ENCODE data around the gene SPINK4. TPM values are rescaled to one million over a fixed set of nuclear protein-coding genes. Genes with fewer than 3 reads are reported as not detected.

Gene SPINK4
- total RNA-seq, 1 experiment from 2014 or later: not detected

DNA sequence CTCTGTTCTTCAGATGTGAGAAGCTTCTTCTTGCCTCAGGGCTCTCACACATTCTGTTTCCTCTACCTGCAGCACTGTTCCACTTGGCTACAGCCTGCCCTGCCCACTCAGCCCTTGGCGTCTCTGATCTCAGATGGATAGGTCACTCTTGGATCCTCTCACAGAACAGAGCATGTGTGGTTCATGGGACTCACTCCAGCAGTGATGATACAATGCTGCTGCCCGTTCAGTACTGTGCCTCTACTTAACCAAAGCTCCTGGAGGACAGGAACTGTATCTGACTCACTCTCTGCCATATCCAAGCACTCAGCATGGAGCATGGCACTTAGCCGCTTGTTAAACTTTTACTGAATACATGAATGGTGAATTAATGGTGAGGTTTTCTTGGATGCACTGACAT, 3.4 kb upstream of the SPINK4 start:
- no peak overlapping the region for H2BK20ac ChIP-seq (ENCODE audit: low read depth, low read length, poor library complexity, severe bottlenecking)
- TF ChIP-seq CTCF (conservative IDR thresholded peaks at IDR 0.05): no peak
- no peak overlapping the region for H2BK15ac ChIP-seq (ENCODE audit: low read depth, low read length)
- no peak overlapping the region for H3T11ph ChIP-seq (ENCODE audit: low read length)
- Mint-ChIP-seq H3K36me3 (ENCODE audit: insufficient read depth in 1 of 3, low read depth in 3 of 3) (no peaks in the 10 kb centered on the region), H3K27ac (no peak overlapping the region; a peak in 1 of 7 replicates), H3K4me1 (no peaks in the 10 kb centered on the region), H3K9me3 (peaks cover 0 to 2% of the 10 kb centered on the region in 2 experiments; a peak in 1 of 5 replicates), H3K4me3 (no peak overlapping the region), H3K27me3 (ENCODE audit: low read depth) (peaks cover 31% of the 10 kb centered on the region)
- no peak overlapping the region for H3K9ac ChIP-seq (ENCODE audit: extremely low read depth, insufficient read length, low read length)
- H4K20me1 ChIP-seq (ENCODE audit: control insufficient read depth, insufficient read depth, insufficient read length): no peaks in the 10 kb centered on the region
- no peak overlapping the region for H3K4me2 ChIP-seq (ENCODE audit: insufficient read depth, insufficient read length, low read length)
- H3K9me3 ChIP-seq (ENCODE audit: control insufficient read depth, low read depth, low read length): no peaks in the 10 kb centered on the region
- H2BK120ac ChIP-seq (ENCODE audit: low read depth, low read length, poor library complexity, severe bottlenecking): no peak overlapping the region
- no CpG with 5 or more reads among the region's 3 CpGs for WGBS (ENCODE audit: extremely low coverage, insufficient read length, low lambda C conversion rate)
- H3K27me3 ChIP-seq (ENCODE audit: insufficient read depth, low read length): no peaks in the 10 kb centered on the region
- H3K23ac ChIP-seq (ENCODE audit: insufficient read length, low read depth, low read length): no peak overlapping the region
- no peak overlapping the region for H2AFZ ChIP-seq (ENCODE audit: low read length)
- no peak overlapping the region for H3K56ac ChIP-seq (ENCODE audit: insufficient read length, low read depth, low read length)
- H3K4me1 ChIP-seq (ENCODE audit: insufficient read depth, low read length): no peaks in the 10 kb centered on the region
- H4K8ac ChIP-seq (replicated peaks; ENCODE audit: insufficient read length, low read depth, low read length): no peak overlapping the region
- H2AK5ac ChIP-seq (ENCODE audit: insufficient read length, low read length): no peak overlapping the region
- H3K79me1 ChIP-seq (ENCODE audit: insufficient read depth, low read depth, low read length, poor library complexity, severe bottlenecking): no peaks in the 10 kb centered on the region
- no peak overlapping the region for H2BK12ac ChIP-seq (ENCODE audit: insufficient read length, low read depth, low read length)
- H2BK5ac ChIP-seq (ENCODE audit: insufficient read length, low read length): no peak overlapping the region
- DNase-seq: no peak
- no peak overlapping the region for H3K14ac ChIP-seq (ENCODE audit: insufficient read depth, low read length)
- H3K27ac ChIP-seq (ENCODE audit: insufficient read length, low read depth, low read length): no peak overlapping the region
- H3K18ac ChIP-seq (ENCODE audit: insufficient read length, low read depth, low read length): no peak overlapping the region
- H4K91ac ChIP-seq (ENCODE audit: insufficient read length, low read depth, low read length): no peak overlapping the region
- no peak overlapping the region for H3K4ac ChIP-seq (ENCODE audit: low read depth, low read length)
- H4K5ac ChIP-seq (ENCODE audit: insufficient read length, low read depth, low read length): no peak overlapping the region
- H3K23me2 ChIP-seq (ENCODE audit: insufficient read length, low read depth, low read length, poor library complexity, severe bottlenecking): no peaks in the 10 kb centered on the region
- H3K79me2 ChIP-seq (ENCODE audit: insufficient read depth, low read length): no peaks in the 10 kb centered on the region
